Activated naive CD8-positive, alpha-beta T cell treated with anti-CD3 and anti-CD28 coated beads, Interleukin-2, amount 10 ng/mL, durations not matched to agents 7 days and 5 days (primary cell): Measurements from ENCODE around the gene ROBO2. TPM values are rescaled to one million over a fixed set of nuclear protein-coding genes. Genes with fewer than 3 reads are reported as not detected.

Experiments used
- ATAC-seq: fragments of 150-1000 bp; cut with Tn5 transposase; one replicate; pipeline ENCODE4 v1.10.0; 2021; ENCODE audit warnings: low read depth, moderate library complexity
- POLR2A ChIA-PET: fragments of 350-600 bp; sonication (Branson Sonifier 250); formaldehyde crosslinking; loops from one replicate; lab custom pipeline; 2021; ENCODE audit warnings: antibody characterized with exemption; lab: Charles Lee
- DNase-seq: peaks from one replicate; pipeline ENCODE4 v3.0.0; 2021
- H3K27ac Mint-ChIP-seq: one replicate; pipeline ENCODE4 v1.8.0; 2022; ENCODE audit warnings: mild to moderate bottlenecking, mixed read lengths
- H3K27me3 Mint-ChIP-seq: one replicate; pipeline ENCODE4 v1.8.0; 2022; ENCODE audit warnings: mild to moderate bottlenecking, moderate library complexity, mixed read lengths
- H3K36me3 Mint-ChIP-seq: one replicate; pipeline ENCODE4 v1.8.0; 2021; ENCODE audit warnings: mild to moderate bottlenecking, mixed read lengths
- H3K4me1 Mint-ChIP-seq: one replicate; pipeline ENCODE4 v1.8.0; 2021; ENCODE audit warnings: mixed read lengths
- H3K4me3 Mint-ChIP-seq: one replicate; pipeline ENCODE4 v1.8.0; 2022; ENCODE audit warnings: mild to moderate bottlenecking, moderate library complexity, mixed read lengths
- H3K9me3 Mint-ChIP-seq: one replicate; pipeline ENCODE4 v1.8.0; 2021; ENCODE audit warnings: mixed read lengths
- total RNA-seq, 2 experiments: library from RNA; stranded (reverse); gene quantifications; one replicate each; pipeline ENCODE4 v1.2.3, GENCODE V29; 2021

The ROBO2 gene
- total RNA-seq, 2 experiments from 2014 or later, result not detected

DNA sequence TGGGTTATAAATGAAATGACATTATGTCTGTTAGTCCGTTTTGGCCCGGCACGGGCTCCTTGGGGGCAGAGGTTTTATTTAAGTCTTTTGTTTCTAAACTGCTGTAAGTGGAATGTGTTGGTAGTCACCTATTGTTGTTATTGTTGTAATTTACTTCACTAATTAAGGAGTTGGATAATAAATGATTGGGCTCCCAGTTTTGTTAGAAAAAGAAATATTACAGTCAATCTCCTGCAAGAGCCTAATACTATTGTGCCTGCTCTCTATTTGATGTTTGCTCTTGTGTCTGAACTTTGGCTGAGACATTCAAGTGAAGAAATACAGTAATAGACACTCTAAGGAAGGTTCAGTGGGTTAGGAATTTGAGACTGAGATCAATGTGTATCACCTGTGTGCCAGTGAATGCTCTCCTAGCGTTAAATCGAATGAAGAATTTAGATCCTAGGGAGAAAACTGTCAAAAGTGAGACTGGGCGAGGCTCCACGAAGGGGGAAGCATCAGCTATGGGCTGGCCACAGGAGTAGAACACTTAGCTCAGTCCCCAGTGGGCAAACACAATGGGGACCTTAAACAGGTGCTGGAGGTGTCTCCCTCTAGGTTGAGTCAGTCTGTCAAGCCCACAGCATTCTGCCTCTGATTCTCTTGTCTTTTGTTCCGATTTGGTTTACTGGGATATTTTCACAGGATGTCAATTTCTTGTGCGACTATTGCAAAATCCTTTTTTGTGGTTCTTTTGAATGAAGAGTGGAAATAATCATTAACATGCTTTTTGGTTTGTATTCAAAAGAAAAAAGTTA, 1.2 kb downstream of the ROBO2 start:
- DNase-seq (no peak), ATAC-seq (no peak)
- Mint-ChIP-seq H3K27ac (no peak overlapping the region), H3K4me3 (no peak overlapping the region), H3K36me3 (no peaks in the 10 kb centered on the region), H3K27me3 (peaks cover 35% of the 10 kb centered on the region), H3K4me1 (peaks cover 2% of the 10 kb centered on the region), H3K9me3 (peaks cover 2% of the 10 kb centered on the region)
- POLR2A ChIA-PET, result no interaction called here

GRCh38 chr3:77041811-77042210, 1.9 kb downstream of the ROBO2 start:
- Mint-ChIP-seq H3K36me3 (no peaks in the 10 kb centered on the region), H3K27ac (no peak overlapping the region), H3K4me3 (no peak overlapping the region), H3K27me3 (peaks cover 35% of the 10 kb centered on the region), H3K4me1 (peaks cover 2% of the 10 kb centered on the region), H3K9me3 (peaks cover 3% of the 10 kb centered on the region)
- ATAC-seq (no peak), DNase-seq (no peak)
- POLR2A ChIA-PET, result no interaction called here

- Mint-ChIP-seq H3K36me3 (no peaks in the 10 kb centered on the region), H3K9me3 (peaks cover 5% of the 10 kb centered on the region), H3K27me3 (peaks cover 34% of the 10 kb centered on the region), H3K4me1 (peaks cover 2% of the 10 kb centered on the region), H3K27ac (no peak overlapping the region), H3K4me3 (no peak overlapping the region)
- no peak for ATAC-seq
- POLR2A ChIA-PET, result no interaction called here
- DNase-seq, result no peak
These were observed 2.4 kb downstream of the ROBO2 start for GRCh38 chr3:77042343-77042742.

DNA sequence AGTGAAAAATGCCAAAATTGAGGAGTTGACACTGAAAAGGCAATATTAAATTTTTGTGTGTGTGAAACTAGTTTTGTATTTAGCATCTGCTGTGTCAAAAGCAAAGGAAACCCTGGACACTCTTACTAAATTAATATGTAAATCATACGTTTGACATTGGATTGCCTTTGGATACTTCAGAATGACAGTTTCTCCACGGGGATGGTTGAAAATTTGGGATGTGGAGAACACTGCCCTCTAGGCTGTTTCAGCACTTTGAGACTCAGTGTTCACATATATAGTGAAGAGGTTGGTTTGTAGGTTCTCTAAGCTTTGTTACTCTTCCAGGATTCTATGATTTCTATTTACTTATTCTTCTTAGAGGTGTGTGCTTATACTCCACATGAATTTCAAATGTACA, 3.0 kb downstream of the ROBO2 start:
- no peak overlapping the region for H3K27ac Mint-ChIP-seq
- no peaks in the 10 kb centered on the region for H3K36me3 Mint-ChIP-seq
- H3K9me3 Mint-ChIP-seq, result peaks cover 5% of the 10 kb centered on the region
- H3K27me3 Mint-ChIP-seq, result peaks cover 29% of the 10 kb centered on the region
- H3K4me3 Mint-ChIP-seq, result no peak overlapping the region
- peaks cover 2% of the 10 kb centered on the region for H3K4me1 Mint-ChIP-seq
- POLR2A ChIA-PET, result no interaction called here
- DNase-seq (no peak), ATAC-seq (no peak)

DNA sequence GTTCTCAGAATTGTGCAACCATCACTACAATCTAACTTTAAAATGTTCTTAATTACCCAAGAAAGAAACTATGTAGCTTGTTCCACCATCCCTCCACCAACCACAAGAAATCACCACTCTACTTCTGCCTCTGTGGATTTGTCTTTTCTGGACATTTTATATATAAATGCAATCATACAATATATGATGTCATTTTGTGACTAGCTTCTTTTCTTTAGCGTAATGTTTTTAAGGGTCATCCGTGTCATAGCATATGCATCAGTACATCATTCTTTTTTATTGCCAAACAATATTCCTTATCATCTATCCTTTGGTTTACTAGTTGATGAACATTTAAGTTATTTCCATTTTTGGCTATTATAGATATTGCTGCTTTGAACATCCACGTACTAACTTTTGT, 5.8 kb downstream of the ROBO2 start:
- H3K4me3 Mint-ChIP-seq, result no peak overlapping the region
- peaks cover 7% of the 10 kb centered on the region for H3K27me3 Mint-ChIP-seq
- no peak for ATAC-seq
- no peaks in the 10 kb centered on the region for H3K36me3 Mint-ChIP-seq
- no peak overlapping the region for H3K27ac Mint-ChIP-seq
- no peak for DNase-seq
- H3K9me3 Mint-ChIP-seq, result peaks cover 3% of the 10 kb centered on the region
- H3K4me1 Mint-ChIP-seq, result no peaks in the 10 kb centered on the region
- POLR2A ChIA-PET, result no interaction called here

DNA sequence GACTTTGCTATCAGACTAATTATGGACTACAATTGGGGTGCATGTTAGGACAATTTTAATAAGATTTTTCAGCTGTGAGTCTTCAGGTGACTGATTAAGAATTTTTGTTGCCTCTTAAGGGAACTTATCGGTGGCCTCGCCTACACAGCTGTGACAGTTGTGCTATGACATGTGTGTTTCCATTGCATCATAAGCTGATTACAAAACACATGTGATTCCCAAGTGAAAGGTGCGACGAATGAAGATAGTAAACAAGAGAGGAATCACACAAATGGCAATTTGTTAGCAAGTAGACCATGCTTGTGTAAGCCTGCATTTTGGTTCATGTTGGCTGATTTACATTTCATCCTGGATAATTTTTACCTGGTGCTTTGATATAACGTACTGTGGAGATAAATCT, 8.3 kb downstream of the ROBO2 start:
- Mint-ChIP-seq H3K27me3 (no peaks in the 10 kb centered on the region), H3K27ac (no peak overlapping the region), H3K9me3 (peaks cover 3% of the 10 kb centered on the region), H3K4me1 (no peaks in the 10 kb centered on the region), H3K36me3 (no peaks in the 10 kb centered on the region), H3K4me3 (no peak overlapping the region)
- POLR2A ChIA-PET, result no interaction called here
- DNase-seq (no peak), ATAC-seq (no peak)

DNA sequence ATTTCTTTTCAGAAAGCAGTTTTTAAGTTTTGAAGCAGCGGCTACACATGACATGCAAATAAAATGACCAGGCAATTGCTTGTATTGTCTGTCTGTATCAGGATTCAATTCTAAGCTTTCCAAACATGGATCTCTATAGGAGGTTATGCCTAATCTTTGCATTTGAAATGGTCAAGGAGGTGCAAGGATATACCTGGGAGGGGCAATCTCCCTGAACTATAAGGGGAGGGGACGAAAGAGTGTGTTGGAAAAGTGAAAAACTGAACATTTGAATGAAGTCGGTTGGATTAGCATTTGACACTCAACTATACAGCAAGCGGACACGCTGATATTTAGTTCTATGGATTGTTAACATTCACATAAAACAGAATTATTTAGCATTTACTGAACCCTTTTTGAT, 11.7 kb downstream of the ROBO2 start:
- DNase-seq (no peak), ATAC-seq (no peak)
- no peaks in the 10 kb centered on the region for H3K36me3 Mint-ChIP-seq
- no peaks in the 10 kb centered on the region for H3K4me1 Mint-ChIP-seq
- H3K27ac Mint-ChIP-seq, result no peak overlapping the region
- no peaks in the 10 kb centered on the region for H3K27me3 Mint-ChIP-seq
- H3K4me3 Mint-ChIP-seq, result no peak overlapping the region
- H3K9me3 Mint-ChIP-seq, result peaks cover 3% of the 10 kb centered on the region
- POLR2A ChIA-PET, result no interaction called here

- Mint-ChIP-seq H3K27me3 (no peaks in the 10 kb centered on the region), H3K27ac (no peak overlapping the region), H3K36me3 (no peaks in the 10 kb centered on the region), H3K4me1 (no peaks in the 10 kb centered on the region), H3K9me3 (no peaks in the 10 kb centered on the region), H3K4me3 (no peak overlapping the region)
- POLR2A ChIA-PET, result no interaction called here
- DNase-seq, result no peak
- no peak for ATAC-seq
These were observed 12.2 kb downstream of the ROBO2 start for GRCh38 chr3:77052051-77052501.

- Mint-ChIP-seq H3K4me1 (no peaks in the 10 kb centered on the region), H3K9me3 (no peaks in the 10 kb centered on the region), H3K36me3 (no peaks in the 10 kb centered on the region), H3K27me3 (no peaks in the 10 kb centered on the region), H3K4me3 (no peak overlapping the region), H3K27ac (no peak overlapping the region)
- DNase-seq (no peak), ATAC-seq (no peak)
- POLR2A ChIA-PET, result no interaction called here
These were observed 13.1 kb downstream of the ROBO2 start for GRCh38 chr3:77052733-77053670.

- no peaks in the 10 kb centered on the region for H3K9me3 Mint-ChIP-seq
- ATAC-seq (no peak), DNase-seq (no peak)
- H3K4me3 Mint-ChIP-seq, result no peak overlapping the region
- no peaks in the 10 kb centered on the region for H3K36me3 Mint-ChIP-seq
- no peak overlapping the region for H3K27ac Mint-ChIP-seq
- POLR2A ChIA-PET, result no interaction called here
- H3K4me1 Mint-ChIP-seq, result no peaks in the 10 kb centered on the region
- no peaks in the 10 kb centered on the region for H3K27me3 Mint-ChIP-seq
These were observed 13.9 kb downstream of the ROBO2 start for GRCh38 chr3:77053795-77054194.

GRCh38 chr3:77055841-77056341, 16.0 kb downstream of the ROBO2 start:
- no peaks in the 10 kb centered on the region for H3K4me1 Mint-ChIP-seq
- no peaks in the 10 kb centered on the region for H3K27me3 Mint-ChIP-seq

DNA sequence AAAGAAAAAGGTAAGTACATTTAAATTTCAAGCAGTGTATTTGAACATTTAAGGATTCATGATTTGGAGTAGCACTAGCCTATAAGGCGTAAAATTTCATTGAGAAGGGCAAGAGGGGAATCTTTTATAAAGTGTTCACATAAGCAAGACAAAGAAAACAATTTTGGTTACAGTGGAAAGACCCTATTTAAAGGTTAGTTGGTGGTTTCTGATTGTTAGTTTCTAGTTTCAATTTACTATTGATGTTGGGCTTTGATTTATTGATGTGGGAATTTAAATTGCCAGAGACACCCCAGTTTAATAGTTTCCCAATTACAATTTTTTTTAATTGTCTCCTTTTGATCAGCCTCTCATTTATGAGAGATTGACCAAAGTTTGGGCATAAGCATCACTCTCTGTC, 19.5 kb downstream of the ROBO2 start:
- Mint-ChIP-seq H3K36me3 (no peaks in the 10 kb centered on the region), H3K27me3 (no peaks in the 10 kb centered on the region), H3K4me3 (no peak overlapping the region), H3K9me3 (peaks cover 5% of the 10 kb centered on the region), H3K4me1 (no peaks in the 10 kb centered on the region), H3K27ac (no peak overlapping the region)
- POLR2A ChIA-PET, result no interaction called here
- no peak for DNase-seq
- no peak for ATAC-seq

More at GRCh38 chr3:77055841-77056341, 16.0 kb downstream of the ROBO2 start:
- H3K9me3 Mint-ChIP-seq, result peaks cover 3% of the 10 kb centered on the region
- no peak for ATAC-seq
- H3K4me3 Mint-ChIP-seq, result no peak overlapping the region
- POLR2A ChIA-PET, result no interaction called here
- no peak overlapping the region for H3K27ac Mint-ChIP-seq
- H3K36me3 Mint-ChIP-seq, result no peaks in the 10 kb centered on the region
- no peak for DNase-seq

GRCh38 chr3:77063423-77063822, 23.5 kb downstream of the ROBO2 start:
- H3K9me3 Mint-ChIP-seq, result peaks cover 5% of the 10 kb centered on the region
- no peaks in the 10 kb centered on the region for H3K4me1 Mint-ChIP-seq
- H3K36me3 Mint-ChIP-seq, result no peaks in the 10 kb centered on the region
- H3K27ac Mint-ChIP-seq, result no peak overlapping the region
- ATAC-seq (no peak), DNase-seq (no peak)
- POLR2A ChIA-PET, result no interaction called here
- H3K4me3 Mint-ChIP-seq, result no peak overlapping the region
- H3K27me3 Mint-ChIP-seq, result no peaks in the 10 kb centered on the region
